T-cell (primary cell): Measurements from ENCODE around the gene PPIA. TPM values are rescaled to one million over a fixed set of nuclear protein-coding genes. Genes with fewer than 3 reads are reported as not detected.

Experiments
- ATAC-seq, 4 experiments: fragments of 200-7000 bp in 3 of 4; fragments of 150-1000 bp in 1 of 4; cut with Tn5 transposase; replicated peaks in 1 of 4; 1 replicate in 3 of 4; 2 replicates in 1 of 4; pipeline ENCODE4 v1.10.0; 2021; ENCODE audit warnings: moderate library complexity in 3 of 4, mild to moderate bottlenecking in 2 of 4, moderate number of reproducible peaks in 1 of 4
- CTCF ChIA-PET, 2 donors: fragments of 300-600 bp; sonication (Branson Sonifier 250); formaldehyde crosslinking; loops; one replicate each; lab custom pipeline; 2022; ENCODE audit warnings: antibody characterized with exemption in 2 of 2; lab: Charles Lee
- POLR2A ChIA-PET, 2 donors: fragments of 300-600 bp; sonication (Branson Sonifier 250); formaldehyde crosslinking; loops; one replicate each; lab custom pipeline; 2022; ENCODE audit warnings: antibody characterized with exemption in 2 of 2; lab: Charles Lee
- DNase-seq, 35 experiments: peaks; one replicate each; pipeline versions ENCODE4 v3.0.0 to v3.0.0-alpha.2; 2013 to 2023
- H3K27ac ChIP-seq: one replicate; pipeline ENCODE4 v1.5.1; 2013; ENCODE audit warnings: low read length
- H3K27me3 ChIP-seq, 2 experiments: replicated peaks in 1 of 2; 1 replicate in 1 of 2; 2 replicates in 1 of 2; pipeline versions ENCODE4 v1.6.1 to v1.7.0; 2013; ENCODE audit warnings: low read length in 1 of 2, mixed read lengths in 1 of 2; ENCODE audit not compliant: control insufficient read depth in 2 of 2, insufficient read depth in 2 of 2; ENCODE audit errors: extremely low read depth in 1 of 2
- H3K36me3 ChIP-seq, 2 donors: 1 replicate in 1 of 2; 2 replicates in 1 of 2; pipeline versions ENCODE4 v1.6.1 to v1.7.0; 2013; ENCODE audit warnings: low read length in 1 of 2; ENCODE audit not compliant: control insufficient read depth in 2 of 2, insufficient read depth in 1 of 2; ENCODE audit errors: extremely low read depth in 1 of 2
- H3K4me1 ChIP-seq, 2 experiments: 1 replicate in 1 of 2; 2 replicates in 1 of 2; pipeline versions ENCODE4 v1.6.1 to v1.7.0; 2013; ENCODE audit warnings: low read length in 2 of 2, mixed read lengths in 1 of 2; ENCODE audit not compliant: insufficient read depth in 2 of 2, control insufficient read depth in 1 of 2; ENCODE audit errors: extremely low read depth in 1 of 2
- H3K4me3 ChIP-seq, 2 donors: 1 replicate in 1 of 2; 2 replicates in 1 of 2; pipeline versions ENCODE4 v1.5.1 to v1.7.0; 2013; ENCODE audit warnings: mild to moderate bottlenecking in 2 of 2, low read length in 1 of 2, moderate library complexity in 1 of 2; ENCODE audit not compliant: control insufficient read depth in 1 of 2; ENCODE audit errors: extremely low read depth in 1 of 2
- H3K9me3 ChIP-seq: 2 replicates; pipeline ENCODE4 v1.7.0; 2013
- H3K27ac Mint-ChIP-seq, 2 donors: one replicate each; pipeline ENCODE4 v1.8.0; 2020 to 2021; ENCODE audit warnings: mild to moderate bottlenecking in 2 of 2, mixed read lengths in 2 of 2
- H3K27me3 Mint-ChIP-seq, 2 donors: one replicate each; pipeline ENCODE4 v1.8.0; 2021 to 2022; ENCODE audit warnings: mixed read lengths in 2 of 2
- H3K36me3 Mint-ChIP-seq: one replicate; pipeline ENCODE4 v1.8.0; 2021; ENCODE audit warnings: mixed read lengths
- H3K4me1 Mint-ChIP-seq, 3 donors: one replicate each; pipeline ENCODE4 v1.8.0; 2020 to 2022; ENCODE audit warnings: mixed read lengths in 3 of 3, mild to moderate bottlenecking in 1 of 3
- H3K4me3 Mint-ChIP-seq, 3 donors: one replicate each; pipeline ENCODE4 v1.8.0; 2020 to 2022; ENCODE audit warnings: mild to moderate bottlenecking in 3 of 3, mixed read lengths in 3 of 3, moderate library complexity in 3 of 3
- H3K9me3 Mint-ChIP-seq, 3 donors: one replicate each; pipeline ENCODE4 v1.8.0; 2020 to 2022; ENCODE audit warnings: mixed read lengths in 3 of 3
- WGBS: methylation state at CpG from one replicate; pipeline ENCODE4 v1.1.5; 2013; ENCODE audit warnings: missing lambda C conversion rate; ENCODE audit not compliant: insufficient coverage; 5-methylcytosine and 5-hydroxymethylcytosine counted together
- total RNA-seq, 35 experiments: library from RNA in 6 of 35; stranded (reverse) in 6 of 35; fragments of 120-200 nt in 1 of 35; gene quantifications; one replicate each; pipeline versions ENCODE4 v1.2.1 to v1.2.4 and lab custom pipeline; 2013 to 2026

Gene PPIA
- total RNA-seq, 5 donors from 2014 or later (not counting 1 experiment from before 2014, with no cell fraction given): 673 to 863 (median 774) TPM

- ATAC-seq (no peak), DNase-seq (no peak)
- CTCF ChIA-PET: no interaction called here
- POLR2A ChIA-PET: no interaction called here
- H3K4me3 ChIP-seq: no peak overlapping the region
- Mint-ChIP-seq H3K27me3 (no peaks in the 10 kb centered on the region), H3K27ac (no peak overlapping the region), H3K4me1 (peaks cover 4 to 9% (median 8%) of the 10 kb centered on the region in 3 donors), H3K4me3 (no peak overlapping the region), H3K36me3 (peaks cover 41% of the 10 kb centered on the region), H3K9me3 (no peaks in the 10 kb centered on the region)
- no peak overlapping the region for H3K27ac ChIP-seq
- H3K9me3 ChIP-seq: no peaks in the 10 kb centered on the region
- no peaks in the 10 kb centered on the region for H3K27me3 ChIP-seq
- peaks cover 27 to 90% of the 10 kb centered on the region in 2 donors for H3K36me3 ChIP-seq
- WGBS: 97% methylated on average over 17 of the region's 20 CpGs
- H3K4me1 ChIP-seq: peaks cover 0 to 7% of the 10 kb centered on the region in 2 experiments
These were observed 33.6 kb upstream of the PPIA start for GRCh38 chr7:44762726-44763522.

- H3K4me1 Mint-ChIP-seq: peaks cover 15 to 21% (median 19%) of the 10 kb centered on the region in 3 donors
- DNase-seq (no peak), ATAC-seq (no peak)
- no peaks in the 10 kb centered on the region for H3K9me3 Mint-ChIP-seq
- WGBS: 100% methylated on average over 4 of the region's 6 CpGs
- Histone ChIP-seq H3K9me3 (no peaks in the 10 kb centered on the region), H3K4me1 (peaks cover 0 to 19% of the 10 kb centered on the region in 2 experiments), H3K27me3 (no peaks in the 10 kb centered on the region), H3K36me3 (peaks cover 23 to 86% of the 10 kb centered on the region in 2 donors), H3K4me3 (no peak overlapping the region), H3K27ac (no peak overlapping the region)
- ChIA-PET POLR2A (no interaction called here), CTCF (no interaction called here)
- H3K4me3 Mint-ChIP-seq: no peak overlapping the region
- no peaks in the 10 kb centered on the region for H3K27me3 Mint-ChIP-seq
- H3K27ac Mint-ChIP-seq: no peak overlapping the region
- H3K36me3 Mint-ChIP-seq: peaks cover 42% of the 10 kb centered on the region
These were observed 32.4 kb upstream of the PPIA start for GRCh38 chr7:44764081-44764480.

- peaks cover 39% of the 10 kb centered on the region for H3K36me3 Mint-ChIP-seq
- H3K9me3 Mint-ChIP-seq: no peaks in the 10 kb centered on the region
- H3K27me3 Mint-ChIP-seq: no peaks in the 10 kb centered on the region
- peaks cover 24 to 29% (median 28%) of the 10 kb centered on the region in 3 donors for H3K4me1 Mint-ChIP-seq
- Histone ChIP-seq H3K36me3 (peaks cover 20 to 77% of the 10 kb centered on the region in 2 donors), H3K27ac (no peak overlapping the region), H3K4me1 (peaks cover 0 to 27% of the 10 kb centered on the region in 2 experiments), H3K4me3 (no peak overlapping the region), H3K27me3 (no peaks in the 10 kb centered on the region), H3K9me3 (no peaks in the 10 kb centered on the region)
- no peak overlapping the region for H3K4me3 Mint-ChIP-seq
- no peak for ATAC-seq
- CTCF ChIA-PET: no interaction called here
- POLR2A ChIA-PET: no interaction called here
- DNase-seq: no peak
- H3K27ac Mint-ChIP-seq: no peak overlapping the region
- WGBS: 93% methylated on average over 17 of the region's 22 CpGs
These were observed 31.6 kb upstream of the PPIA start for GRCh38 chr7:44764665-44765578.

- POLR2A ChIA-PET: no interaction called here
- CTCF ChIA-PET: interaction anchor here in 1 of 2 donors (0.8 kb wide), 1 partner anchor 1237 kb away, joined by 4 read pairs; no protein-coding TSS in a partner anchor
- Mint-ChIP-seq H3K4me1 (peaks cover 31 to 38% (median 37%) of the 10 kb centered on the region in 3 donors), H3K27ac (no peak overlapping the region), H3K36me3 (peaks cover 34% of the 10 kb centered on the region), H3K9me3 (no peaks in the 10 kb centered on the region), H3K27me3 (no peaks in the 10 kb centered on the region), H3K4me3 (no peak overlapping the region)
- WGBS: 94% methylated on average over 15 of the region's 17 CpGs
- no peak overlapping the region for H3K4me3 ChIP-seq
- no peaks in the 10 kb centered on the region for H3K27me3 ChIP-seq
- no peak overlapping the region for H3K27ac ChIP-seq
- peaks cover 0 to 36% of the 10 kb centered on the region in 2 experiments for H3K4me1 ChIP-seq
- ATAC-seq (no peak), DNase-seq (no peak)
- peaks cover 19 to 69% of the 10 kb centered on the region in 2 donors for H3K36me3 ChIP-seq
- no peaks in the 10 kb centered on the region for H3K9me3 ChIP-seq
These were observed 30.7 kb upstream of the PPIA start for GRCh38 chr7:44765579-44766415.

- Histone ChIP-seq H3K4me3 (no peak overlapping the region), H3K27ac (no peak overlapping the region), H3K9me3 (no peaks in the 10 kb centered on the region), H3K4me1 (peaks cover 0 to 41% of the 10 kb centered on the region in 2 experiments), H3K36me3 (peaks cover 13 to 62% of the 10 kb centered on the region in 2 donors), H3K27me3 (no peaks in the 10 kb centered on the region)
- no peak for ATAC-seq
- ChIA-PET POLR2A (no interaction called here), CTCF (interaction anchor here in 1 of 2 donors (0.8 kb wide), 1 partner anchor 1238 kb away, joined by 4 read pairs; no protein-coding TSS in a partner anchor)
- H3K9me3 Mint-ChIP-seq: no peaks in the 10 kb centered on the region
- H3K4me3 Mint-ChIP-seq: no peak overlapping the region
- 98% methylated on average over 8 of the region's 11 CpGs for WGBS
- DNase-seq: no peak
- H3K27me3 Mint-ChIP-seq: no peaks in the 10 kb centered on the region
- H3K4me1 Mint-ChIP-seq: peaks cover 37 to 44% (median 43%) of the 10 kb centered on the region in 3 donors
- H3K36me3 Mint-ChIP-seq: peaks cover 32% of the 10 kb centered on the region
- H3K27ac Mint-ChIP-seq: peak overlapping the region in 1 of 2 donors; percentile 27
These were observed 30.1 kb upstream of the PPIA start for GRCh38 chr7:44766416-44766801.
